Liver (tissue), 3 donors: Measurements from ENCODE around the gene OR1S2.

Source experiments
- CTCF ChIP-seq: fragments of 150-350 bp; IDR thresholded peaks from 2 replicates; pipeline ENCODE4 v1.5.1; 2017; ENCODE audit warnings: improper control_type of control experiment, low read depth, low read length; ENCODE audit not compliant: missing input control
- EGR1 ChIP-seq, 2 donors: IDR thresholded peaks; 2 replicates each; pipeline ENCODE4 v1.6.1; 2016 to 2018; ENCODE audit warnings: antibody characterized with exemption in 2 of 2, low read depth in 2 of 2
- GABPA ChIP-seq, 2 donors: IDR thresholded peaks in 1 of 2; conservative IDR thresholded peaks in 1 of 2; 2 replicates each; pipeline ENCODE4 v1.6.1; 2016; ENCODE audit warnings: antibody characterized with exemption in 2 of 2, mild to moderate bottlenecking in 1 of 2, moderate library complexity in 1 of 2
- JUND ChIP-seq, 2 donors: IDR thresholded peaks; 2 replicates each; pipeline ENCODE4 v1.6.1; 2016; ENCODE audit warnings: antibody characterized with exemption in 2 of 2
- RAD21 ChIP-seq, 2 donors: IDR thresholded peaks; 2 replicates each; pipeline ENCODE4 v1.6.1; 2016; ENCODE audit warnings: antibody characterized with exemption in 2 of 2, mild to moderate bottlenecking in 2 of 2
- REST ChIP-seq: IDR thresholded peaks from 2 replicates; pipeline ENCODE4 v1.6.1; 2016; ENCODE audit warnings: antibody characterized with exemption, mild to moderate bottlenecking
- SP1 ChIP-seq: IDR thresholded peaks from 2 replicates; pipeline ENCODE4 v1.6.1; 2018; ENCODE audit warnings: antibody characterized with exemption, mild to moderate bottlenecking
- YY1 ChIP-seq: IDR thresholded peaks from 2 replicates; pipeline ENCODE4 v1.6.1; 2016; ENCODE audit warnings: antibody characterized with exemption, mild to moderate bottlenecking
- donor health status: healthy.
- donor health status: healthy.

- TF ChIP-seq CTCF (no peak), REST (no peak), SP1 (no peak), GABPA (IDR thresholded peaks at IDR 0.05 in 1 of 2, conservative IDR thresholded peaks at IDR 0.05 in 1 of 2) (no peak), YY1 (no peak), JUND (IDR thresholded peaks at IDR 0.05) (no peak), EGR1 (IDR thresholded peaks at IDR 0.05; ENCODE audit: low read depth in 2 of 2) (no peak), RAD21 (IDR thresholded peaks at IDR 0.05) (no peak)
Measured at GRCh38 chr11:58199271-58199670, 4.7 kb downstream of the OR1S2 start.
